GM19324 (cell line): Measurements from ENCODE around the gene NOX5.

ENCODE experiments used
- ATAC-seq: cut with Tn5 transposase; IDR thresholded peaks from one replicate; pipeline ENCODE4 v1.9.1; 2021; ENCODE audit warnings: mild to moderate bottlenecking, moderate library complexity; ENCODE audit not compliant: unreplicated experiment, low FRiP score

NOX5 gene

DNA sequence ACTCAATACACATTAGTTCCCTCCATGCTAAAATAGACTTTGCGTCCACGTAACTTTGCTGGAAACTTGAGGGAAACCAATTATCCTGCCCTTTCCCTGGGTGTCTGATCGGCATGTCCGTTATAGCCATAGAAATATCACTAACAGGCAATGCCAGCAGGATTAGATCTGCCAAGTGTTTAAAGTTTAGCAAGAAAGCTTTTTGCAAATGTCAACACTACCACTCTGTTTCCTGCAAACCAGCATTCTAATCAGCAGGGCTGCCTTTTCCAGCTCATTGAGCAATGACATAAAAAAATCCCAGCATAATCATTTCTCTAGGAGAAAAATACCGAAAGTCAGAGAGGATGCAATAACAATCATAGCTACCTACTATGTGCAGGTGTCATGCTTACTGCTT, 60.9 kb downstream of the NOX5 start:
- no peak for ATAC-seq

- ATAC-seq: no peak
Observed at GRCh38 chr15:69076756-69077155, 62.3 kb downstream of the NOX5 start.

DNA sequence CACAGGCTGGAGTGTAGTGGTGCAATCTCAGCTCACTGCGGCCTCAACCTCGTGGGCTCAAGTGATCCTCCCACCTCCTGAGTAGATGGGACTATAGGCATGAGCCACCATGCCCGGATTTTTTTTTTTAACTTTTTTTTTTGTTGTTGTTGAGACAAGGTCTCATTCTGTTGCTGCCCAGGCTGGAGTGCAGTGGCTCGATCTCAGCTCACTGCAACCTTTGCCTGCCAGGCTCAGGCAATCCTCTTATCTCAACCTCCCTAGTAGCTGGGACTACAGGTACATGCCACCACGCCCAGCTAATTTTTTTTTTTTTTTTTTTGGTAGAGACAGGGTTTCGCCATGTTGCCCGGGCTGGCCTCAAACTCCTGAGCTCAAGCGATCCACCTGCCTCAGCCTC, 64.1 kb downstream of the NOX5 start:
- no peak for ATAC-seq

- no peak for ATAC-seq
Observed at GRCh38 chr15:69080295-69081248, 66.1 kb downstream of the NOX5 start.

DNA sequence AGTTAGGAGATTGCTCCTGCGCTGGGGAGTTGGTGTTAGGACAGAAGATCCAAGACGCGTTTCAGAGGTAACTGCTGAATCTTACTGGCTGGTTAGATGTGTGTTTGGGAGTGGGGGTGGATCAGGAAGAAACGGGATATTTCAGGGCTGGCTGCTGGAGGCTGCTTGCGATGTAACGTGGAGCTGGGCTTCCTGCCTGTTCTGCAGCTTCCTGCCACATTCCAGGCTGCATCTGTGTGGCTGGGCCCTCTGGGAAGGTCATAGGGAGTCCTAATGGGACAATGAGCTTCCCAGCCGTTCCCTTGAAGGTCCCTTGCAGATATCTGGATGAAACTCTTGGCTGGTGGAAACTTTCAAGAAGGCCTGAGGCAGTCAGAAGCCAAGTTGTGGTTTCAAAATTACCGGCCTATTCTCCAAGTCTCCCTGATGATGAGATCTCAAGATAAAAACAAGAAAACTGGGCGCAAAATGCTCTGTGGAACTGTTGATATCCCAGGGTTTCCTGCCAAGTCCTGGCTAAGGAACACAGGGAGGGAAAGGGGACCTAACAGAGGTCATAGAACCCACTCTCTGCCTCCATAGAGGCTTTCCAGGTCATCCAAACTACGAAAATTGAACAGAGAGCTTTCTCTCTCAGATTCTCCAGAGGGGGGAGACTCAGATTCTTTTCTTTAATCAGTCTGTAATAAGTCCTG, 67.0 kb downstream of the NOX5 start:
- ATAC-seq: no peak

- no peak for ATAC-seq
Observed at GRCh38 chr15:69082021-69082502, 67.6 kb downstream of the NOX5 start.

GRCh38 chr15:69082554-69082953, 68.1 kb downstream of the NOX5 start:
- ATAC-seq: no peak

DNA sequence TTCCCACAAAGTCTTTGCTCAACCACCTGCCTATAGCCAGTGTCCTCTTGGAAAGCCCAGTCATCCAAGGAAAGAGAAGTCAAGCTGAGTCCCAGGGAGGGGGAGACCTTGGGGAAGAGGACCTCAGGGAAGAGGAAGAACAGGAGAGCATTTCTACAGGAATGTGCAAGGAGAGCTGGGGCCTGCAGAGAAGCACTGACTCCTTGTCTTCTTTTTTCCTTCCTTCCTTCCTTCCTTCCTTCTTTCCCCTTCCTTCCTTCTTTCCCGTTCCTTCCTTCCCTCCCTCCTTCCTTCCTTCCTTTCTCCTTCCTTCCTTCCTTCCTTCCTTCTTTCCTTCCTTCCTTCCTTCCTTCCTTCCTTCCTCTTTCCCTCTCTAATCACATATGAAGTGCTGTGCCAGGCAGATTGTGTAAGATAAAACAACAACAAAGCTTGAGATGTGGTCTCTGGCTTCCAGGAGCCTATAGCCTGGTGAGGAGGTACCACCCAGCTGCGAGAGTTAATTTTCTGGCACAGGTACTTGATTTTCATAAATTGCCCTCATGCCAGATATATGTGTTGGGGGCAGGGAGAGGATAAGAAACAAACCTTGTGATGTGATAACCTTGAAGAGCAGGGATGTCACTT, 70.0 kb downstream of the NOX5 start:
- ATAC-seq: no peak

GRCh38 chr15:69085325-69086081, 71.0 kb downstream of the NOX5 start:
- no peak for ATAC-seq

DNA sequence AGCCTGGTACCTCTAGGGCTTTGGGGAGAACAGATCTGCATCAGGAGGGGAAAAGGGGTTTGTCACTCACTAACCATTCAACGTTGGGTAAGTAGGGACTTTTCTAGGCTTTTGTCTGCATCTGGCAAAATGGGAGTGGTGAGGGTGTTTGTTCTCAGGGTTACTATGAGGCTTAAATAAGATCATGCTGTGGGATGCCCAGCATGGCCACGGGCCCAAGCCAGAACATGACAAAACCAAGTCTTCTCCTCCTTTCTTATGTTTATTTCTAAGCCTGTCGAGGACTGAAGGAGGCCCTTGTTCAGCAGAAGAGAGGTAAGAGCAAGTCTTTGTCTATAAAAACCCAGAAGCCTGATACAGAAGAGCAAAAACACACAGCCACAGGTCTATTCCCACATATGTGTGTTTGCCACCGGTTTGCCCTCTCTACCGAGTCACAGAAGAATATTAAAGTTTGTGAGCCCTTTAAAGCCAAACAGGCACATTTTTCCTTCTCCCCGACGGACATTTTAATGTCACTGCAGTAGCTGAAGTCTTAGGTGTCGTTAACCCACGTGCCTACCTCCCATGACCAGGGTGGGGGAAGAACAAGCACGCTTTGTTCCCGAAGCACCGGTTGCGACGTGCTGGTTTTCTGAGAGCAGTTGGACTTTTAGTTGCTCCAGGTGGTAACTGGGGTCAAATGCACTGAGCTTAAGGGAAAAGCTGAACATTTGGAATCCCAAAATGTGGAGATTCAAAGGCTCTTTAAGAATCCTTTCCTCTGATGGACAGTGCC, 72.1 kb downstream of the NOX5 start:
- ATAC-seq: no peak

DNA sequence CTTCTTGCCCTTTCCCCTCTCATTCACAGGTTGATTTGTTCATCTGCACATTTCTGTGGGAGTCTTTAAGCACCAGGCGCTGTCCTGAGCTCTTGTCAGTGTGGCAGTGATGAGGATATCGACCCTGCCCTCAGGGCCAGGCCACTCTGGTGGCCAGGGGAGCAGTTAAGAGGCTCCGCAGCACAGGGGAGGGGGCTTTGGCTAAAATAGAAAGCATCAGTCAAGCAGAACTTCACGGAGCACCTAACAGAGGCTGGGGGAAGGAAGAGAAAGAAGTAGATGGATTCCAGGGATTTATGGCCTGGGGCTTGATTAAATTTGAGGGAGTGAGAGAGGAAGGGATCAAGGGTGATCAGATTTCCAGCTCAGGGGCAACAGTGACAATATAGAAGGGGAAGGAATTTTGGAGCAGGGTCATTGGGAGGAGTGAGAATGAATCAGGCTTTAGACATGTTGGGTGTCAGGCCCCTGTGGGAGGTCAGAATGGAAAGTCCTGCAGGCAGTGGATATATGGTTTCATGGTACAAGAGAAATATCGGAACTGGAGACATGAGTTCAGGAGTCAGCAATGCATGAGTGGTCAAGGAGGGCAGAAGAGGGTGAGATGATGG, 73.0 kb downstream of the NOX5 start:
- no peak for ATAC-seq

GRCh38 chr15:69088300-69088965, 73.9 kb downstream of the NOX5 start:
- no peak for ATAC-seq

- no peak for ATAC-seq
Observed at GRCh38 chr15:69089258-69089657, 74.8 kb downstream of the NOX5 start.

GRCh38 chr15:69090197-69090948, 75.9 kb downstream of the NOX5 start:
- ATAC-seq: no peak

DNA sequence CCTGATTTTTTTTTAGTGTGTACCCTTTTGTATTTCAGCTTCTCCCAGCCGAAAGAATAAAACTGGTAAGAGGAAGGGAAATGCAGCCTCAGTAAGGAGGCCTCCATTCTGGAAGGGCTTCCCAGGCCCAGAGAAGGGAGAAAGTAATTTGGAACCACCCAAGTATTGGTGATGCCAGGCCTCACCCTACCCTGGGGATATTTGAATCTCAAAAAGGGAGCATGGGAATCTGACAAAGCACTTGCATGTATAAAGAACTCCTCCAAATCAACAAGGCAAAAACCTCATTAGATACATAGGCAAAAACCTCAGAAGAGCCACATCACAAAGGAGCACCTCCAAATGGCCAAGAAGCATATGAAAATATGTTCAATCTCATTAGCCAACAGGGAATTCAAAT, 77.2 kb downstream of the NOX5 start:
- no peak for ATAC-seq

DNA sequence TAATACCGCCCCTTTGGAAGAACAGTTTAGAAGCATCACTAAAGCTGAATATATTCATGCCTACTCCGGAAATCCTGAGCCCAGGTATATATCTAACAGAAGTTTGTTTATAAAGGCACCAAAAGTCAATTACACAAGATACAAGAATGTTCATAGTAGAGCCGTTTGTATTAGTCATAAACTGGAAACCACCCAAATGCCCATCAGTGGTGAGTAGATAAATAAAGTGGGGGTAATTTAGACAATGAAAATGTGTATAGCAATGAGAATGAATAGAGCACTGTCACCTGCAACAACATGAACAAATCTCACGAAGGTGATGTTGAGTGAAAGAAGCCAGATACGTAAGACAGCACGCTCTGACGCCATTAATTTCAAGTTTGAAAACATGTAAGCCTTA, 77.7 kb downstream of the NOX5 start:
- no peak for ATAC-seq

- ATAC-seq: no peak
Observed at GRCh38 chr15:69093127-69093526, 78.6 kb downstream of the NOX5 start.

GRCh38 chr15:69093614-69094013, 79.1 kb downstream of the NOX5 start:
- no peak for ATAC-seq
